K562 (cell line): ENCODE results near the gene ARMH1. TPM values are rescaled to one million over a fixed set of nuclear protein-coding genes. Genes with fewer than 3 reads are reported as not detected.

Experiments used
- CBX2 ChIP-seq: fragments of 200-600 bp; sonication (generic); IDR thresholded peaks from one replicate; pipeline ENCODE4 v1.6.1; 2012; ENCODE audit warnings: mild to moderate bottlenecking, low read length, inconsistent platforms; ENCODE audit not compliant: insufficient read depth, poor library complexity, severe bottlenecking
- FOS ChIP-seq: IDR thresholded peaks from 3 replicates; pipeline ENCODE4 v1.6.1; 2011; ENCODE audit not compliant: insufficient read length; ENCODE audit errors: extremely low read depth
- FOXK1 ChIP-seq: sonication (generic); formaldehyde crosslinking; IDR thresholded peaks from 2 replicates; pipeline ENCODE4 v1.8.0; 2022; ENCODE audit warnings: missing genetic modification reagents, mild to moderate bottlenecking, borderline replicate concordance
- GTF3C2 ChIP-seq: IDR thresholded peaks from 3 replicates; pipeline ENCODE4 v1.6.1; 2011; ENCODE audit warnings: borderline replicate concordance, mild to moderate bottlenecking, moderate library complexity; ENCODE audit not compliant: insufficient read length; ENCODE audit errors: extremely low read depth
- HDAC1 ChIP-seq, 2 experiments: fragments of 450-650 bp; IDR thresholded peaks; 2 replicates each; pipeline ENCODE4 v1.6.1; 2016 to 2017; ENCODE audit warnings: inconsistent platforms in 1 of 2, mild to moderate bottlenecking in 1 of 2, moderate library complexity in 1 of 2
- HDAC8 ChIP-seq: fragments of 450-650 bp; IDR thresholded peaks from 2 replicates; pipeline ENCODE4 v1.6.1; 2016; ENCODE audit warnings: mild to moderate bottlenecking, missing genetic modification characterization, moderate library complexity, missing compliant biosample characterization
- MAFK ChIP-seq: IDR thresholded peaks from 2 replicates; pipeline ENCODE4 v1.6.1; 2011; ENCODE audit warnings: low read length, improper control_type of control experiment
- MIER1 ChIP-seq: fragments of 450-650 bp; IDR thresholded peaks from 2 replicates; pipeline ENCODE4 v1.6.1; 2016; ENCODE audit warnings: antibody characterized with exemption, mild to moderate bottlenecking, low read depth
- MTA2 ChIP-seq: fragments of 450-650 bp; IDR thresholded peaks from 2 replicates; pipeline ENCODE4 v1.6.1; 2016; ENCODE audit warnings: low read depth
- NEUROD1 ChIP-seq: fragments of 150-350 bp; IDR thresholded peaks from 2 replicates; pipeline ENCODE4 v1.6.1; 2014; ENCODE audit warnings: borderline replicate concordance, low read length, low read depth; ENCODE audit not compliant: partially characterized antibody
- PHB ChIP-seq: fragments of 250-450 bp; sonication (Bioruptor Pico); IDR thresholded peaks from 2 replicates; pipeline ENCODE4 v1.5.0; 2021
- PRMT5 ChIP-seq: sonication (generic); formaldehyde crosslinking; IDR thresholded peaks from 2 replicates; pipeline ENCODE4 v1.5.0; 2020; ENCODE audit warnings: missing genetic modification reagents
- PTBP1 ChIP-seq: fragments of 200-400 bp; formaldehyde crosslinking; IDR thresholded peaks from 2 replicates; pipeline ENCODE4 v1.6.1; 2017; ENCODE audit warnings: low read depth, low read length
- SMARCB1 ChIP-seq: IDR thresholded peaks from 2 replicates; pipeline ENCODE4 v1.6.1; 2011; ENCODE audit warnings: improper control_type of control experiment, low read depth; ENCODE audit not compliant: insufficient read length
- VEZF1 ChIP-seq: fragments of 200-800 bp; sonication (Bioruptor generic); IDR thresholded peaks from 2 replicates; pipeline ENCODE4 v1.6.1; 2017; ENCODE audit warnings: missing genetic modification characterization, missing compliant biosample characterization
- ZNF217 ChIP-seq: sonication (generic); formaldehyde crosslinking; IDR thresholded peaks from 2 replicates; pipeline ENCODE4 v1.8.0; 2022; ENCODE audit warnings: mild to moderate bottlenecking, missing genetic modification reagents
- ZNF76 ChIP-seq: fragments of 250-450 bp; sonication (Bioruptor Pico); IDR thresholded peaks from 2 replicates; pipeline ENCODE4 v1.4.0; 2020; ENCODE audit warnings: mild to moderate bottlenecking, moderate library complexity, borderline replicate concordance
- ZNF764 ChIP-seq: fragments of 250-450 bp; sonication (Bioruptor Pico); IDR thresholded peaks from 2 replicates; pipeline ENCODE4 v1.4.0; 2020; ENCODE audit warnings: low read depth, mild to moderate bottlenecking, moderate library complexity
- polyA plus RNA-seq, 8 experiments: library from polyadenylated mRNA; depleted of rRNA in 4 of 8; stranded (reverse) in 5 of 8; unstranded in 3 of 8; fragments of >200 nt; fragmentation: Nextera tagmentation in 2 of 8; fragmentation: Illumina TruSeq in 1 of 8; extraction: Ambion mirVana in 2 of 8; extraction: Trizol in 1 of 8; gene quantifications; 2 replicates each; pipeline versions ENCODE4 v1.2.1 to v1.2.3, GENCODE V29; 2011 to 2014; ENCODE audit warnings: inconsistent platforms in 1 of 8, missing spikeins in 1 of 8
- total RNA-seq, 7 experiments: library from RNA; depleted of rRNA in 6 of 7; stranded (reverse); fragments of >200 nt in 6 of 7; fragmentation: Illumina TruSeq in 2 of 7; extraction: Trizol in 2 of 7; gene quantifications; 2 replicates each; pipeline versions ENCODE4 v1.2.1 to v1.2.3, GENCODE V29; 2011 to 2021; ENCODE audit warnings: low replicate concordance in 1 of 7
- TF ChIP-seq, protein P1 (sequence below): sonication (generic); formaldehyde crosslinking; IDR thresholded peaks from 2 replicates; pipeline ENCODE4 v1.8.0; 2022; ENCODE audit warnings: mild to moderate bottlenecking, missing genetic modification reagents

Gene ARMH1
- total and polyA plus RNA-seq, 9 of the 15 experiments (the other 6 are each of a cell fraction or from before 2014, with no cell fraction given): 0.41 TPM; not detected in 8

- TF ChIP-seq MAFK (no peak), PRMT5 (CRISPR knock-in tag) (no peak), FOXK1 (no peak), ZNF217 (CRISPR knock-in tag) (no peak), ZNF76 (CRISPR knock-in tag) (peak; percentile 27; the same call in 1 of the 2 replicates), HDAC1 (IDR thresholded peaks at IDR 0.05) (peak in 1 of 2 experiments; percentile 68; a peak in 2 of 4 replicates), SMARCB1 (no peak), MTA2 (0 out of 2 replicates have a peak, but pooled peaks have one; percentile 35), VEZF1 (peak; percentile 87), CBX2 (no peak), MIER1 (no peak), PTBP1 (no peak), NEUROD1 (peak; percentile 76), GTF3C2 (no peak), PHB (CRISPR knock-in tag) (no peak), ZNF764 (no peak), FOS (no peak), HDAC8 (tag) (peak; percentile 76; the same call in 1 of the 2 replicates)
- TF ChIP-seq, protein P1, sequence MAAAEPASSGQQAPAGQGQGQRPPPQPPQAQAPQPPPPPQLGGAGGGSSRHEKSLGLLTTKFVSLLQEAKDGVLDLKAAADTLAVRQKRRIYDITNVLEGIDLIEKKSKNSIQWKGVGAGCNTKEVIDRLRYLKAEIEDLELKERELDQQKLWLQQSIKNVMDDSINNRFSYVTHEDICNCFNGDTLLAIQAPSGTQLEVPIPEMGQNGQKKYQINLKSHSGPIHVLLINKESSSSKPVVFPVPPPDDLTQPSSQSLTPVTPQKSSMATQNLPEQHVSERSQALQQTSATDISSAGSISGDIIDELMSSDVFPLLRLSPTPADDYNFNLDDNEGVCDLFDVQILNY (CRISPR knock-in tag): 0 out of 2 replicates have a peak, but pooled peaks have one; percentile 13
Measured at GRCh38 chr1:44631647-44632539, 42.6 kb upstream of the ARMH1 start (continued).
